Effector CD8-positive, alpha-beta T cell (primary cell): ENCODE measurements around the gene GALNTL6.
"Not testable (repeated sequence)": the region's sequence is repeated elsewhere in the genome, so short reads cannot be mapped to it uniquely, and the experiment has no call there.

Source experiments
- DNase-seq: peaks from one replicate; lab custom pipeline; 2025; lab: John Stamatoyannopoulos, UW

Gene GALNTL6

GRCh38 chr4:172867835-172868234 lies 1054.6 kb downstream of the GALNTL6 start:
- DNase-seq = no peak

DNA sequence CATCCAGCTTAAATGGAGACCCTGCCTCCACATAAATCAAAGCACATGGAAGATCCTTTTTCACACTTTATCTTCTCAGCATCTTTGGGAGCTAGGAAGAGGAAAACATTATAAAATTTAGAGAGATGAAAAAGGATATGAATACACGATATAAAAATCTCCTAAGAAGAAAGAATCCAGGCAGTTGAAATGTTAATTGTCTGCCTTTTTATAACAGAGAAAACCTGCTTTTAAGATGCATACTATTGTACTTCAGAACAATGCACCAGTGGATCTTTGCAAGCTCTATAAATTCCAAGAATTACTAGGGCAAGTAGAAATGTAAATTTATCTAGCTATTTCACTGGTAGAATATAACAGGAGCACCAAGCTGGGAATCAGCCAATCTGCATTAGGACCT lies 1055.1 kb downstream of the GALNTL6 start:
- DNase-seq = no peak

DNA sequence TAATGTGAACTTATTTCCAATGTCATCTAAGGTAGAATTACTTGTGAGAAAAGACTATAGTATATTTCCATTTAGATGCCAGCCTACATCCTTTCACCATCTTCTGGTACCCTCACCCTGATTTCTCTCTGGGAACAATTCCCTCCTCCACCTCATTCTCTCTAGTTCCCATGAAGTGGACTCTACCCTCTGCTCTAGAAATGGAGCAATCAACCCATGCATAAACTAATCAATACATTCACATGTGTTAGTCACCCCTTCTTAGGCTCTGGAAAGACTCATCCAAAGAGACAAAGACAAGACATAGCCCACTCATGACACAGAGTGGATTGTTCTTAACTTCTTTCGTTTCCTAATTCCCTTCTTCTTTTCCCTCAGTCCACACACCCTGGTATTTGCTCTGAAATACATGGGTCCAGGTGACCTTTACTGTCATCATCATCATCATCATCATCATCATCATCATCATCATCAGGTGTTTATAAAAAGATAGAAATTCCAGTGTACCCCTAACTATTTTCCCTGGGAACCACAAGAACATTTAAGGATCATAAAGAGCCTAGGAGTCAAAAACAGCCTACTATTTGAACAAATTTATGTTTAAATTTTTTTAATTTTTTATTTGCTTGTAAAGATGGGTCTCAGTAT lies 1056.5 kb downstream of the GALNTL6 start:
- no peak for DNase-seq

DNA sequence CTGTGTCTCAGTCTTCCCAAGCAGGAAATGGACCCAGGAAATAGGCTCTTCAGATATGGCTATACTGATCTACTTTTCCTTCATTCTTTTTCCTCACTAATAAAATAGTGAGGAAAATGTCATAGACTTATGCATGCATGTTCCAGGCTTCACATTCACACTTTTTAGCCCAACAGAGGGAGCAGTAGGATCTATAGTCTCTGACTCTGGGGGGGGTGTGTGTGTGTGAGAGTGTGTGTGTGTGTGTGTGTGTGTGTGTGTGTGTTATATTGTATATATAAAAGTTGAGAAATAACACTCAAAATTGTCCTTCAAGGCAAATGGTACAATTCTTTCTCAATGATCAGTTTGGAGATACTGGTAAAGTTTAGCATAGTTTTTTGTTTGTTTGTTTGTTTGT lies 1058.2 kb downstream of the GALNTL6 start:
- no peak for DNase-seq

- DNase-seq = no peak
Measured at GRCh38 chr4:172874944-172875343, 1061.7 kb downstream of the GALNTL6 start.

DNA sequence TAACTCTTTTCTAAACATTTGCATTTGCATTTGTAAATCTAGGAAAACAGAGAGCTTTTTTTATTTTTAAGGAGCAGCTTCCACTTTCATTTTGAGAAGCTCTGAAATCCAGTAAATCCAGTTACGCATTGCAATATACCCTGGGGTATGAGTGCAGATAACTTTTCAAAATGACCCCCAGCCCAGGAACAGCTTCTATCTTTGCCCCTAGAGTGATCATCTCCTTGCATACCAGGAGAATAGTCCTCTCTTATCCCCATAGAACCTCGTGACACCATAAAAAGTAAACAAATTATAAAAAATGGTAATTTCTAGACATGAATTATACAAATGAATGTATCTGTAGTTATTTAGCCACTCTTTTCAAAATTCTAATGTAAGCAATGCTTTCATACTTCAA lies 1063.2 kb downstream of the GALNTL6 start:
- no peak for DNase-seq

DNA sequence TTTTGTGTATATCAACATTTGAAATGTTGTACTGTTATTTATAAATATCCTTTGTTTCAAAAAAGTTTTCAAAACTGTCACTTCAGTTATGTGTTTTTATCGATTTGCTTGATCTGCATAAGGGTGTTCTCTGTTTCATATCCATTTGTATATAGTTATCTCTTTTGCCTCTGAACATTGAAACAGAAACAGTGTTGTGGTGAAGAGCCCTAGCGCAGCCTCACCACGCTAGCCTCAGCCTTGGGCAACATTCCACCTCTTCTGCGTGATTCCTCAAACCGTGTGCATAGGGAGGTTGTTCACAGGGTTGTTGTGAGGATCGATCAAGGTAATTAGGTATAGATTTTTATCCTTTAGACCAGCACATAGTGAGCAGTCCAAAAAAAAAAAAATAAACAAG lies 1068.4 kb downstream of the GALNTL6 start:
- DNase-seq = no peak

GRCh38 chr4:172887358-172887757 lies 1074.2 kb downstream of the GALNTL6 start:
- not testable (repeated sequence) for DNase-seq

GRCh38 chr4:172887959-172888358 lies 1074.8 kb downstream of the GALNTL6 start:
- no peak for DNase-seq

- DNase-seq = no peak
Measured at GRCh38 chr4:172892300-172892699, 1079.1 kb downstream of the GALNTL6 start.

- DNase-seq = no peak
Measured at GRCh38 chr4:172895699-172896098, 1082.5 kb downstream of the GALNTL6 start.

- DNase-seq = no peak
Measured at GRCh38 chr4:172897046-172897445, 1083.8 kb downstream of the GALNTL6 start.

DNA sequence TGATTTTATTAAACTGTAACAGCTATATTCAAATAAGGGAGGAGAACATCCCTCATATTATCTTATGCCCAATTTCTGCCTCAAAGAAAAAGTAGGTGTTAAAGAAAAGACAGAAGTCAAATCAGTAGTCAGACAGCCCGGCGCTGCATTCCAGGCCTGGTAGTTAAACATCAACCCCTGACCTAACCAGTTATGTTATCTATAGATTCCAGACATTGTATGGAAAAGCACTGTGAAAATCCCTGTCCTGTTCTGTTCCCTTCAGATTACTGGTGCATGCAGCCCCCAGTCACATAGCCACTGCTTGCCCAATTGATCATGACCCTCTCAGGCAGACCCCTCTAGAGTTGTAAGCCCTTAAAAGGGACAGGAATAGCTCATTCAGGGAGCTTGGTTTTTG lies 1085.5 kb downstream of the GALNTL6 start:
- no peak for DNase-seq

DNA sequence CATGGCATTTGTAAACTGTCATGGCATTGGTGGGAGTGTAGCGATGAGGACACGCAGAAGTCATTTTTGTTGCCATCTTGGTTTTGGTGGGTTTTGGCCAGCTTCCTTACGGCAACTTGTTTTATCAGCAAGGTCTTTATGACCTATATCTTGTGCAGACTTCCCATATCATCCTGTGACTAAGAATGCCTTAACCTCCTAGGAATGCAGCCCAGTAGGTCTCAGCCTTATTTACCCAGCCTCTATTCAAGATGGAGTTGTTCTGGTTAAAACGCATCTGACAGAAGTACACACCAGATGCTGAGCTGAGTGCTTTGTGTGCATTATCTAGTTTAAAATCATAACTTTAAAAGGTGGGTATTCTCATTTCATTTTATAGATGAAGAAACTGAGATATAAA lies 1086.7 kb downstream of the GALNTL6 start:
- DNase-seq = no peak

DNA sequence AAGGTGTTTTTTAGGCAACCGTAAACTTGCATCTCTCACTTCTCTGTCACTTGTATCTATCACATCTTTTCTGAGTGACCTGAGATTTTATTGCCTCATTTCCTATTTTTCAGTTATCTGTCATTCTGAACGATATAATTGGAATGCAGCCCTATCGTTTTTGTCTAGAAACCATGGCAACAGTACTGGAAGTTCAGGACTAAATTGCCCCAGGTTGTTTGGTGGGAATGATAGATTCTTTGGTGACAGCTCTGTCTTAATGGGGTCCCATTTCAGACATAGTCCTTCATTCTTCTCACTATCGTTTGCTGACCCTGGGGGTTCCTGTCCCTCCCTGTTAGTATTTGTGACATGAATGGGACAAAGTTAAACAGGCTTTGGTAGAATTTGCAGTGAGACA lies 1087.7 kb downstream of the GALNTL6 start:
- DNase-seq = no peak

DNA sequence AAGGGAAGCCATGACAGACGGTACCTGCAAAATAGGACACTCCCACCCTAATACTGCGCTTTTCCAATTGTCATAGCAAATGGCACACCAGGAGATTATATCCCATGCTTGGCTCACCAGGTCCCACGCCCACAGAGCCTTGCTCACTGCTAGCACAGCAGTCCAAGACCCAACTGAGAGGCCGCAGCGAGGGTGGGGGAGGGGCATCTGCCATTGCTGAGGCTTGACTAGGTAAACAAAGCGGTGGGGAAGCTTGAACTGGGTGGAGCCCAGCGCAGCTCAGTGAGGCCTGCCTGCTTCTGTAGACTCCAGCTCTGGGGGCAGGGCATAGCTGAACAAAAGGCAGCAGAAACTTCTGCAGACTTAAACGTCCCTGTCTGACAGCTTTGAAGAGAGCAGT lies 1099.3 kb downstream of the GALNTL6 start:
- not testable (repeated sequence) for DNase-seq

- not testable (repeated sequence) for DNase-seq
Measured at GRCh38 chr4:172917403-172917802, 1104.2 kb downstream of the GALNTL6 start.

DNA sequence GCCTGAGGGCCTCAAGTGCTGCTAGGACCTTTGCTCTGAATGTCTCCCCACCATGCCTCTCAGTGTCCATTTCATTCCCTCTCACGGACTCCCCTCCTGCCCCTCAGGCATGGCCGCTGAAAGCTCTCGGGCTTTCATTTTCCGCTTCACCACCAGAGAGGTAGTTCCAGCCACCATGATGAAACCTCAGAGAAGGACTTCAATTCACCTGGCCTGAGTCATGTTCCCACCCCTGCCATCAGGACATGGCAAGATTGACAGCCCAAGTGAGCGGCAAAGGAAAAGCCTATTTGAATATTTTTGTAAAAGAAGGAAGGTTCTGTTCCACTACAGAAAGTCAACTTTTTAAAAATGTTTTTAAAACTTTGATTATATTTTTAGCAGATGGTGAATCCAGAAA lies 1106.1 kb downstream of the GALNTL6 start:
- no peak for DNase-seq

DNA sequence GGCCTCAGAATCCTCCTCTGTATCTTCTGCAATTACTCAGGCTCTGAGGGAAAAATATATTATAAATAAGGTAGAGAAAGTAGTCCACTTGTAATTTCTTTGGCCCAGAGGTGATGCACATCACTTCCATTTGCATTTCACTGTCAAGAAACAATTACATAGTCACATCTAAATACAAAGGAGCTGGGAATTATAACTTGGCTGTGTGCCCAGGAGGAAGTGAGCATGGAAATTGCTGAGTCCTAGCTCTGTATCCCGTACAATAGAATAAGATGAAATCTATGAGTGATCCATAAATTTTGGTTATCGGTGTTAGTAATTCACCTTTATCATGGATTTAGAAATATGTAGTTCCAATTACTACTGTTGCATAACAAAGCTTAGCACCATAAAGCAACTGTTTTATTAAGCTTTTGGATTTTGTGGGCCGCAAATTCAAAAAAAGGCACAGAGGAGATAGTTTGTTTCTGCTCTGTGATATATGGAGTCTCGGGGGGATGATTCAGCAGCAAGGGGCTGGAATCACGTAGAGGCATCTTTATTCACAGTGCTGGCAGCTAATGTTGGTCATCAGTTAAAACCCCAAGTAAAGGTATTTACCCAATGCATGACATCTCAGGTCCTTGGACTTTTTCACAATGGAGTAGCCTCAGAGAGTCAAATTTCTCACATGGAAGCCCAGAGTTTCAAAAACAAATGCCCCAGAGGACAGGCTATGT lies 1114.1 kb downstream of the GALNTL6 start:
- no peak for DNase-seq

- no peak for DNase-seq
Measured at GRCh38 chr4:172928347-172928746, 1115.1 kb downstream of the GALNTL6 start.

DNA sequence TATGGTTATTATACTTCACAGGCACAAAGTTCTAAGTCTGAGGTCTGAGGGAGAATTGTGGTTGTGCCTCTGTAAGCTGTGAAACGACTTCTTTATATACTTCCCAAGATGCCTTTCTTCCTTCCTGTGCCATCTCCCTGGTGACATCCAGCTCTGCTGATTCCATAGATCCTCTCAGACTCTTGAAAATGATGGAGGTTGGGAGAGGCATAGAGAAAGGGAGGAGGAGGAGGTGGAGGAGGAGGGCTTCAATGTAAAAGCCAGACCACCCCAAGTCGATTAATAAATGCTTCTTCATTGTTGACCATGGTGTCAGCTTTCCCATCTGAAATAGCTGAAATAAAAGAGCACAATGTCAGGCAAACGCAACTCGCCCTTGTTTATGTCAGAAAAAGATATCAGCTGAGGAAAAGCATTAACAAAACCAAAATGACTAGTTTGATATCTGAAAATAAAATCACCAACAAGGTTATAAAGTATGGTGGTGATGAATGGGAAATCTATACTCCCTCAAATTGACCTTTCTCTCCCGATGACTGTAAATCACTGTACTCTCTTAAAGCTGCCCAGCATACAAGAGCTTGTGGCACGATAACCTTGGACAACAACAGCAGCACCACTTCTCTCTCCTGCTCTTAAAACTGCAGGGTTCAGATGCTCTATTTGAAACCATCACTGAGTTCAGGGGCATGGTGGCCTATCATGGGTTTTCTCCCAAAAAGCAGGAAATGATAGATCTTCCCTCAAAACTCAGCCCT lies 1125.0 kb downstream of the GALNTL6 start:
- DNase-seq = no peak

GRCh38 chr4:172938870-172939269 lies 1125.7 kb downstream of the GALNTL6 start:
- no peak for DNase-seq

GRCh38 chr4:172942840-172943239 lies 1129.6 kb downstream of the GALNTL6 start:
- DNase-seq = no peak
